ENCODE measurements around the gene ATP9B. TPM values are rescaled to one million over a fixed set of nuclear protein-coding genes. Genes with fewer than 3 reads are reported as not detected.

Gene ATP9B
- total and polyA plus RNA-seq, 9 donors: 19.9 to 72.1 (median 43.2) TPM

DNA sequence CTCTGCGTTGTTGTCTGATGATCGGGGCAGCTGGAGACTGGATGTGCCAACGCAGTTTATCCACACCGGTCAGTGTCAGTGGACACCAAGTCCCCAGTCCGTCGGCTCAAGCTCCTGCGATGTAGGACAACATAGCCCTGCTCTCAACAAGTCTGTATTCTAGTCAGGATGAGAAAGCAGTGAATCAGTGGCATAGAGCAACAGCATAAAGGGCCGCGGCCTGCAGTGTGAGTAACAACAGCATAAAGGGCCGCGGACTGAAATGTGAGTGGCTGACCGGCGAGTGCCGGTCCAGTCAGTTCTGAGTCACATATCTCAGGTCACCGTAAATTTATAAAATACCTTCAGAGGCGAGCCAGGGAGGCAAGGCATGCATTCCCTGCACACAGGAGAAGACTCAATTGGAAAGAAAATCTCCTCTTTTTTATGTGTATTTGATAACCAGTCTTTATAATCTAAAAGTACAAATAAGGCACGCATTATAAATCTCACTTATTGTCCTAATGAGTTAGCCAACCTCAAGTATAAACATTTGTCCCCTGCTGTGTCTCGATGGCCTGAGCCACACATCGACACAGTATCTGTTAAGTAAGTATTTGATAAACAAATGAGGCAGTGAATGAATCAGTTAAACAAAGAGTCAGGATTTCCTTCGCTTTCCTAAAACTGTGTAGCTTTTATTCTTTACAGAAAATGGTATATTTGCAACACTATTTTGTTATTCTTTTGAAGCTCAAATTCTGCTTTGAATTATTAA is 292.8 kb downstream of the ATP9B start:
- Histone ChIP-seq H3K27me3 (no peaks in the 10 kb centered on the region), H3K9me3 (no peaks in the 10 kb centered on the region), H3K4me1 (ENCODE audit: insufficient read depth) (peaks cover 6% of the 10 kb centered on the region), H3K36me3 (no peaks in the 10 kb centered on the region), H3K4me3 (no peak overlapping the region), H3K27ac (no peak overlapping the region)
- TF ChIP-seq, protein P1, sequence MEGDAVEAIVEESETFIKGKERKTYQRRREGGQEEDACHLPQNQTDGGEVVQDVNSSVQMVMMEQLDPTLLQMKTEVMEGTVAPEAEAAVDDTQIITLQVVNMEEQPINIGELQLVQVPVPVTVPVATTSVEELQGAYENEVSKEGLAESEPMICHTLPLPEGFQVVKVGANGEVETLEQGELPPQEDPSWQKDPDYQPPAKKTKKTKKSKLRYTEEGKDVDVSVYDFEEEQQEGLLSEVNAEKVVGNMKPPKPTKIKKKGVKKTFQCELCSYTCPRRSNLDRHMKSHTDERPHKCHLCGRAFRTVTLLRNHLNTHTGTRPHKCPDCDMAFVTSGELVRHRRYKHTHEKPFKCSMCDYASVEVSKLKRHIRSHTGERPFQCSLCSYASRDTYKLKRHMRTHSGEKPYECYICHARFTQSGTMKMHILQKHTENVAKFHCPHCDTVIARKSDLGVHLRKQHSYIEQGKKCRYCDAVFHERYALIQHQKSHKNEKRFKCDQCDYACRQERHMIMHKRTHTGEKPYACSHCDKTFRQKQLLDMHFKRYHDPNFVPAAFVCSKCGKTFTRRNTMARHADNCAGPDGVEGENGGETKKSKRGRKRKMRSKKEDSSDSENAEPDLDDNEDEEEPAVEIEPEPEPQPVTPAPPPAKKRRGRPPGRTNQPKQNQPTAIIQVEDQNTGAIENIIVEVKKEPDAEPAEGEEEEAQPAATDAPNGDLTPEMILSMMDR (IDR thresholded peaks at IDR 0.05): no peak
- TF ChIP-seq POLR2A (IDR thresholded peaks at IDR 0.05): no peak
- no peak for TF ChIP-seq EP300 (IDR thresholded peaks at IDR 0.05)
- no peak for DNase-seq
- intact Hi-C loops (cut with DNase I): loop anchor here in 1 of 4 donors (10.0 kb wide), 1 partner anchor 493 kb away; no protein-coding TSS in a partner anchor
- 91 to 97% (median 94%) methylated on average over 20 of the region's 20 CpGs for WGBS, 3 donors

DNA sequence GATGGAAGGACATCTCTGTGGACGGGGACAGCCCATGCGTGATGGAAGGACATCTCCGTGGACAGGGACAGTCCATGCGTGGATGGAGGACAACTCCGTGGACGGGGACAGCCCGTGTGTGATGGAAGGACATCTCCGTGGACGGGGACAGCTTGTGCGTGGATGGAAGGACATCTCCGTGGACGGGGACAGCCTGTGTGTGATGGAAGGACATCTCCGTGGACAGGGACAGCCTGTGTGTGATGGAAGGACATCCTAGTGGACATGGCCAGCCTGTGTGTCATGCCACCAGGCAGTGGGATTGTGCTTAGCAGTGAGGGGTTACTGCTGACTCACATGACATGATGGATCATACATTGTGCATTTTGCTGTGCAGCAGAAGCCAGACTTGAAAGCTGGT is 296.5 kb downstream of the ATP9B start:
- WGBS, 3 donors: 95 to 97% (median 96%) methylated on average over 13 of the region's 13 CpGs
- no peaks in the 10 kb centered on the region for H3K36me3 ChIP-seq
- DNase-seq: no peak
- no peaks in the 10 kb centered on the region for H3K9me3 ChIP-seq
- peaks cover 12% of the 10 kb centered on the region for H3K4me1 ChIP-seq (ENCODE audit: insufficient read depth)
- H3K27ac ChIP-seq: no peak overlapping the region
- no peak overlapping the region for H3K4me3 ChIP-seq
- no peaks in the 10 kb centered on the region for H3K27me3 ChIP-seq
- TF ChIP-seq POLR2A (IDR thresholded peaks at IDR 0.05) (no peak), EP300 (IDR thresholded peaks at IDR 0.05) (no peak)
- TF ChIP-seq, protein P1 (IDR thresholded peaks at IDR 0.05): no peak
- intact Hi-C loops (cut with DNase I): loop anchor here in 1 of 4 donors (10.0 kb wide), 1 partner anchor 489 kb away; no protein-coding TSS in a partner anchor

DNA sequence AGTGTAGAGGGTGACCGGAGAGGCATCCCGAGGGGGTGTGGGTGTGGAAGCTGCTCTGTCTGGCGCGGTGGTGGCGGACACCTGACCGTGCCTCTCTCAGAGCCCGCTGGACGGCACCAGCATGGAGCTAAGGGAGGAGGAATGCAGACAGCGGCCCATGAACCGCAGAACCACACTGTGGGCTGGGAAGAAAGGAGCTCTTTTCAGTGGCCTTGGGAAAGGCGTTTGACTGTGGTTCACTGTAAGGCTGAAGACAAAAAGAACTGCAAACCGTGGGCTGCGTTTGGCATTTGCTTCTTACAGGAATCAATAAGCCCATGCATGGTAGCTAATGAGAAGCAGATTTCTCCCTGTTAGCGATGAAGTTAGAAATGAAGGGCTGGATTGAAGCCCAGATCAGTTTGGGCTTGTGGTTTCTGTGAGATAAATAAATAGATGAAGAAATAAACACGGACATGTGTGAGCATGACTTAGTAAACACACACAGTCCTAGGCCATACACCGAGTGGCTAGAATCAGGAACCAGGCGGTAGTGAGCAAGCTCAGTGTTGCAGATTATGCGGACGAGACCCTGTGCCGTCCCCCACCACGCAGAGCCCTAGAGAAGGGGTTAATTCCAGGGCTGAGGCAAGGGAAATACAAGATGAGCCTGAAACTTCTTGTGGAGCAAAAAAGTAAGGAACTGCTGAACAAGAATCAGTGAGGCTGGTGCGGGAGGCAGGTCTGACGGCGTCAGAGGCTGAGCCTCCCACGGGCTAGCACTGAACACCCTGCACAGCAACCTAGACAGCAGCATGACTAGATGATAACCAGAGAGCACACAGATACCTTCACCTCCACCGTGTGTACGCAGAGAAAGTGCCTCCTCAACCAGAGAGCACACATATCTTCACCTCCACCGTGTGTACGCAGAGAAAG is 297.2 kb downstream of the ATP9B start:
- 34 to 62% (median 50%) methylated on average over 29 of the region's 29 CpGs for WGBS, 3 donors
- H3K4me3 ChIP-seq: no peak overlapping the region
- H3K36me3 ChIP-seq: no peaks in the 10 kb centered on the region
- no peaks in the 10 kb centered on the region for H3K9me3 ChIP-seq
- peaks cover 12% of the 10 kb centered on the region for H3K4me1 ChIP-seq (ENCODE audit: insufficient read depth)
- H3K27ac ChIP-seq: no peak overlapping the region
- H3K27me3 ChIP-seq: no peaks in the 10 kb centered on the region
- TF ChIP-seq POLR2A (IDR thresholded peaks at IDR 0.05) (no peak), EP300 (IDR thresholded peaks at IDR 0.05) (no peak)
- TF ChIP-seq, protein P1 (IDR thresholded peaks at IDR 0.05): no peak
- no peak for DNase-seq
- intact Hi-C loops (cut with DNase I): loop anchor here in 1 of 4 donors (10.0 kb wide), 1 partner anchor 488 kb away; no protein-coding TSS in a partner anchor

DNA sequence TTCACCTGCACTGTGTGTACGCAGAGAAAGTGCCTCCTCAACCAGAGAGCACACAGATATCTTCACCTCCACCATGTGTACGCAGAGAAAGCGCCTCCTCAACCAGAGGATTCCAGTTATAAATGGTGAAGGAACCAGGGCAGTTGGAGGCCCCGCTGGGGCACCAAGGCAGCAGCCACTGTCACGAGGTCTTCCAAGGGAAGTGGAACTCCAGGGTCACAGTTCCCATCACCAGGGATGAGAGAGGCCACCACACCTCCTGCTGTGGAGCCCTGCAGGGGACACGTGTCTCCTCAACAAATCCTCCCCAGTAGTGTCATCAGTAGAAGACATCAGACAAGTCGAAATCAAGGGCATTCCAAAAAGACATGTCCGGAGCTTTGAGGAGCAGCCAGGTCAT is 298.3 kb downstream of the ATP9B start:
- Histone ChIP-seq H3K36me3 (no peaks in the 10 kb centered on the region), H3K27me3 (no peaks in the 10 kb centered on the region), H3K4me3 (no peak overlapping the region), H3K9me3 (no peaks in the 10 kb centered on the region), H3K4me1 (ENCODE audit: insufficient read depth) (peaks cover 12% of the 10 kb centered on the region), H3K27ac (no peak overlapping the region)
- intact Hi-C loops (cut with DNase I): loop anchor here in 1 of 4 donors (10.0 kb wide), 1 partner anchor 487 kb away; no protein-coding TSS in a partner anchor
- WGBS, 3 donors: 64 to 87% (median 71%) methylated on average over 8 of the region's 8 CpGs
- no peak for DNase-seq
- TF ChIP-seq EP300 (IDR thresholded peaks at IDR 0.05): no peak
- TF ChIP-seq POLR2A (IDR thresholded peaks at IDR 0.05): no peak
- TF ChIP-seq, protein P1 (IDR thresholded peaks at IDR 0.05): no peak

Measured in ovary (tissue), 9 donors.